ENCODE results near the gene RGS9. TPM values are rescaled to one million over a fixed set of nuclear protein-coding genes. Genes with fewer than 3 reads are reported as not detected.
"Not testable (repeated sequence)": the region's sequence is repeated elsewhere in the genome, so short reads cannot be mapped to it uniquely, and the experiment has no call there.

RGS9 gene
- total and polyA plus RNA-seq, 8 donors: 1.2 to 16.1 (median 6.7) TPM

GRCh38 chr17:65093930-65094329 lies 43.2 kb upstream of the RGS9 start:
- DNase-seq: no peak
- Histone ChIP-seq H3K9me3 (no peaks in the 10 kb centered on the region), H3K27me3 (no peaks in the 10 kb centered on the region), H3K36me3 (no peaks in the 10 kb centered on the region), H3K4me3 (no peak overlapping the region), H3K27ac (no peak overlapping the region), H3K4me1 (no peaks in the 10 kb centered on the region)
- intact Hi-C loops (cut with DNase I; ENCODE audit: low total_unique reads): no loop called here
- no peak for TF ChIP-seq CTCF (IDR thresholded peaks at IDR 0.05)
- no peak for TF ChIP-seq POLR2A (IDR thresholded peaks at IDR 0.05)
- TF ChIP-seq EP300 (IDR thresholded peaks at IDR 0.05): no peak
- TF ChIP-seq POLR2AphosphoS5 (IDR thresholded peaks at IDR 0.05): no peak
- 85 to 88% (median 87%) methylated on average over 7 of the region's 7 CpGs for WGBS, 5 donors

GRCh38 chr17:65095465-65095864 lies 41.7 kb upstream of the RGS9 start:
- 86 to 93% (median 89%) methylated on average over 1 of the region's 1 CpG for WGBS, 5 donors
- peaks cover 0 to 13% (median 6%) of the 10 kb centered on the region in 4 donors for H3K4me1 ChIP-seq
- no peaks in the 10 kb centered on the region for H3K9me3 ChIP-seq
- DNase-seq: no peak
- H3K27ac ChIP-seq: no peak overlapping the region
- TF ChIP-seq EP300 (IDR thresholded peaks at IDR 0.05) (no peak), POLR2AphosphoS5 (IDR thresholded peaks at IDR 0.05) (no peak), CTCF (IDR thresholded peaks at IDR 0.05) (no peak), POLR2A (IDR thresholded peaks at IDR 0.05) (no peak)
- intact Hi-C loops (cut with DNase I; ENCODE audit: low total_unique reads): no loop called here
- H3K27me3 ChIP-seq: no peaks in the 10 kb centered on the region
- H3K36me3 ChIP-seq: no peaks in the 10 kb centered on the region
- H3K4me3 ChIP-seq: no peak overlapping the region

- DNase-seq; H3K9me3 ChIP-seq; intact Hi-C loops (cut with DNase I; ENCODE audit: low total_unique reads); H3K27me3 ChIP-seq; H3K27ac ChIP-seq; H3K36me3 ChIP-seq; H3K4me3 ChIP-seq: not testable (repeated sequence)
- H3K4me1 ChIP-seq: peaks cover 4 to 20% (median 9%) of the 10 kb centered on the region in 4 donors
- 81 to 100% (median 95%) methylated on average over 2 of the region's 2 CpGs for WGBS, 5 donors
Observed at GRCh38 chr17:65096382-65096781, 40.8 kb upstream of the RGS9 start.

GRCh38 chr17:65097110-65097509 lies 40.1 kb upstream of the RGS9 start:
- H3K9me3 ChIP-seq: no peaks in the 10 kb centered on the region
- 93 to 96% (median 95%) methylated on average over 2 of the region's 2 CpGs for WGBS, 5 donors
- no peaks in the 10 kb centered on the region for H3K27me3 ChIP-seq
- no peak overlapping the region for H3K4me3 ChIP-seq
- no peak for TF ChIP-seq POLR2AphosphoS5 (IDR thresholded peaks at IDR 0.05)
- no peak for TF ChIP-seq CTCF (IDR thresholded peaks at IDR 0.05)
- no peak for TF ChIP-seq POLR2A (IDR thresholded peaks at IDR 0.05)
- TF ChIP-seq EP300 (IDR thresholded peaks at IDR 0.05): no peak
- intact Hi-C loops (cut with DNase I; ENCODE audit: low total_unique reads): no loop called here
- no peak for DNase-seq
- no peak overlapping the region for H3K27ac ChIP-seq
- peaks cover 4 to 28% (median 13%) of the 10 kb centered on the region in 4 donors for H3K4me1 ChIP-seq
- no peaks in the 10 kb centered on the region for H3K36me3 ChIP-seq

- H3K27me3 ChIP-seq: no peaks in the 10 kb centered on the region
- H3K9me3 ChIP-seq: no peaks in the 10 kb centered on the region
- no peak for TF ChIP-seq POLR2A (IDR thresholded peaks at IDR 0.05)
- TF ChIP-seq EP300 (IDR thresholded peaks at IDR 0.05): no peak
- no peak for TF ChIP-seq CTCF (IDR thresholded peaks at IDR 0.05)
- no peak for TF ChIP-seq POLR2AphosphoS5 (IDR thresholded peaks at IDR 0.05)
- DNase-seq: no peak
- peak overlapping the region in 3 of 5 donors; percentile 29 to 83 (median 79) for H3K27ac ChIP-seq
- no peak overlapping the region for H3K4me3 ChIP-seq
- H3K36me3 ChIP-seq: no peaks in the 10 kb centered on the region
- peaks cover 4 to 37% (median 18%) of the 10 kb centered on the region in 4 donors for H3K4me1 ChIP-seq
- intact Hi-C loops (cut with DNase I; ENCODE audit: low total_unique reads): no loop called here
Observed at GRCh38 chr17:65099475-65099874, 37.7 kb upstream of the RGS9 start.

Data from stomach (tissue), 9 donors.